Peyer's patch (tissue), 4 donors: ENCODE results near the gene CSGALNACT2.

Source experiments
- POLR2A ChIP-seq, 2 donors: fragments of 450-650 bp; IDR thresholded peaks; one replicate each; pipeline ENCODE4 v1.5.1; 2017; ENCODE audit warnings: antibody characterized with exemption in 2 of 2, mild to moderate bottlenecking in 2 of 2, moderate library complexity in 2 of 2
- TF ChIP-seq, protein P1 (sequence below), 6 experiments: fragments of 450-650 bp in 4 of 6; fragments of 200-600 bp in 2 of 6; sonication (generic) in 1 of 6; IDR thresholded peaks; one replicate each; pipeline ENCODE4 v1.5.1; 2017 to 2019; ENCODE audit warnings: antibody characterized with exemption in 6 of 6, mild to moderate bottlenecking in 3 of 6, moderate library complexity in 1 of 6

DNA sequence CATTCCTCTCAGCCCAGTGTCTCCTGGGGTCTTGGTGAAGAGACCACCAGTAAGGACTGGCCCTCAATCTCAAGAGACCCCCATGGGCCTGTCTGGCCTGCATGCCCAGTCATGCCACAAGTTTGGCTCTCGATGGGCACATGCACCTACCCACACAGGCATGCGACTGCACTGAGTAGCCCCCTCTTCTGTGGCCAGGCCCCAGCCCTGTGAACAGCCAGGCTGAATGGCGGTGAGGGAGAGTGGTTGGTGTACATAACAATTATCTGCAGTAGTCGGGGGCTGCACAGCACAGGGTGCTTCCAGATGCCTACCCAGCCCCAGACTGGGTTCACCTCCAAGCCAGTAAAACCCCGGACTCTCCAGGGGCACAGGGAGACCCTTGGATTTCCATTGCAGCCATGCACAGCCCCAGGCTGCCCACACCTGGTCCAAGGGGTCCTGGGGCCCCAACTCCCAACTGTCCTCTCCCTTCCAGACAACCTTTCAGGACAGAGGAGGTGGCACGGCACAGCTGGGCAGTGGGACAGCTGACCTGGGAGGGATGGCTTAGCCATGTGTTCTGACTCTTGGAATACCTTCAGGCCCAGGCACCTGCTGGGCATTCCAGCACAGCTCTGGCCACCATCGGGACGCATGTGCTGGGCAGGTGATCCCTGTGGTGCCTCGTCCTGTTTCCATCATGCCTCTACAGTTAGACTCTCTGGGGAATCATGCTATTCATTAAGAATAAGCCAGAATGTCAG lies 21.0 kb upstream of the CSGALNACT2 start:
- TF ChIP-seq, protein P1, sequence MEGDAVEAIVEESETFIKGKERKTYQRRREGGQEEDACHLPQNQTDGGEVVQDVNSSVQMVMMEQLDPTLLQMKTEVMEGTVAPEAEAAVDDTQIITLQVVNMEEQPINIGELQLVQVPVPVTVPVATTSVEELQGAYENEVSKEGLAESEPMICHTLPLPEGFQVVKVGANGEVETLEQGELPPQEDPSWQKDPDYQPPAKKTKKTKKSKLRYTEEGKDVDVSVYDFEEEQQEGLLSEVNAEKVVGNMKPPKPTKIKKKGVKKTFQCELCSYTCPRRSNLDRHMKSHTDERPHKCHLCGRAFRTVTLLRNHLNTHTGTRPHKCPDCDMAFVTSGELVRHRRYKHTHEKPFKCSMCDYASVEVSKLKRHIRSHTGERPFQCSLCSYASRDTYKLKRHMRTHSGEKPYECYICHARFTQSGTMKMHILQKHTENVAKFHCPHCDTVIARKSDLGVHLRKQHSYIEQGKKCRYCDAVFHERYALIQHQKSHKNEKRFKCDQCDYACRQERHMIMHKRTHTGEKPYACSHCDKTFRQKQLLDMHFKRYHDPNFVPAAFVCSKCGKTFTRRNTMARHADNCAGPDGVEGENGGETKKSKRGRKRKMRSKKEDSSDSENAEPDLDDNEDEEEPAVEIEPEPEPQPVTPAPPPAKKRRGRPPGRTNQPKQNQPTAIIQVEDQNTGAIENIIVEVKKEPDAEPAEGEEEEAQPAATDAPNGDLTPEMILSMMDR (IDR thresholded peaks at IDR 0.05), result no peak
- TF ChIP-seq POLR2A (IDR thresholded peaks at IDR 0.05), result no peak
